GM23338 (cell line): ENCODE data around the gene RAB11FIP3.

Experiments used
- CREB1 ChIP-seq: fragments of 250-450 bp; sonication (Bioruptor Pico); IDR thresholded peaks from 2 replicates; pipeline ENCODE4 v1.5.0; 2020; ENCODE audit warnings: low read depth, mild to moderate bottlenecking, moderate library complexity
- CTCF ChIP-seq, 2 experiments: fragments of 200-600 bp in 1 of 2; sonication (generic) in 1 of 2; conservative IDR thresholded peaks; 2 replicates each; pipeline versions ENCODE4 v1.5.1 to v1.6.1; 2016 to 2017; ENCODE audit warnings: antibody characterized with exemption in 2 of 2, low read depth in 2 of 2, mild to moderate bottlenecking in 2 of 2, moderate library complexity in 1 of 2
- POLR2AphosphoS5 ChIP-seq: IDR thresholded peaks from 2 replicates; pipeline ENCODE4 v1.6.1; 2016; ENCODE audit warnings: antibody characterized with exemption, low read depth

DNA sequence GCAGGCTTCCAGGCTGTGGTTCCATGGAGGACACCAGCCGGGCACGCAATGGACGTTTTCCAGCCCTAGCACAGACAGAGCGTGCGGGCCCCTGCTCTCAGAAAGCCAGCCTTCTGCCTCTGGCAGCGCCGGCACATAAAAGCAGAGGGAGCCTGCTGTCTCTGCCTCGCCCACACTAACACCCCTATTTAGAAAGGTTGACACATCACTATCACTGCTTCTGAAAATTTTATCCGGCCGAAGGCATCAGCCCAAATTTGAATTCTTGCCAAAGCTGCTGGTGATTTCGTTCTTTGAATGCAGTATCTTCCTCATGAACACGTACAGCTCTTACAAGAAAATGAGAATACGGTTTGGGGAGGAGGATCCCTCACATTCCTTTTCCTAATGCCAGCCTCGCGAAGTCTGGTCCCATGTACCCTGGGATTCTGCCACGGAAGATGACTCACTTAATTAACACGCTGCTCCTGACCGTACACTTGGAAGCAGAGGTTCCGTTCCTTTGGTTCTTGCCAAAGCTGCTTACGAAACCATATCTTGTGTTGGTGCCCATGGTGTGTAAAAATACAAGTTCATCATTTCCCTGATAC, 1.3 kb upstream of the RAB11FIP3 start:
- TF ChIP-seq CTCF (conservative IDR thresholded peaks at IDR 0.05; ENCODE audit: low read depth in 2 of 2) (no peak), CREB1 (CRISPR knock-in tag) (no peak), POLR2AphosphoS5 (no peak)
